Measurements from ENCODE around the gene PTPRK. TPM values are rescaled to one million over a fixed set of nuclear protein-coding genes. Genes with fewer than 3 reads are reported as not detected.

Gene PTPRK
- total and polyA plus RNA-seq, 4 experiments from 2014 or later: 0.47 to 1.5 (median 0.61) TPM; not detected in 1

- H3K36me3 ChIP-seq (ENCODE audit: insufficient read depth, low read length): no peaks in the 10 kb centered on the region
- CTCF ChIA-PET (ENCODE audit: partially characterized antibody): no interaction called here
- H3K27me3 ChIP-seq (ENCODE audit: insufficient read depth, low read length): no peaks in the 10 kb centered on the region
- no peak overlapping the region for H3K27ac Mint-ChIP-seq
- no peak for DNase-seq
- H3K9me3 Mint-ChIP-seq: no peaks in the 10 kb centered on the region
- H3K4me3 Mint-ChIP-seq: no peak overlapping the region
- no peaks in the 10 kb centered on the region for H3K4me1 ChIP-seq (ENCODE audit: insufficient read depth, low read length)
- no peak overlapping the region for H3K4me3 ChIP-seq (ENCODE audit: low read length in 2 of 2)
- POLR2A ChIA-PET (ENCODE audit: partially characterized antibody): no interaction called here
- intact Hi-C loops (cut with micrococcal nuclease): loop anchor here (10.0 kb wide), 1 partner anchor 313 kb away; no protein-coding TSS in a partner anchor
- H3K27me3 Mint-ChIP-seq: peaks cover 0 to 2% of the 10 kb centered on the region in 2 donors
- no peak overlapping the region for H3K27ac ChIP-seq (ENCODE audit: low read depth, low read length)
- no peaks in the 10 kb centered on the region for H3K36me3 Mint-ChIP-seq
- peaks cover 0 to 3% (median 2%) of the 10 kb centered on the region in 4 donors for H3K4me1 Mint-ChIP-seq
- no peaks in the 10 kb centered on the region for H3K9me3 ChIP-seq (ENCODE audit: control insufficient read depth in 1 of 2, low read length in 2 of 2)
Measured at GRCh38 chr6:128167552-128167951, 352.8 kb downstream of the PTPRK start.

GRCh38 chr6:128164254-128164653 lies 356.1 kb downstream of the PTPRK start:
- H3K27me3 ChIP-seq (ENCODE audit: insufficient read depth, low read length): no peaks in the 10 kb centered on the region
- H3K27ac ChIP-seq (ENCODE audit: low read depth, low read length): no peak overlapping the region
- no peak overlapping the region for H3K4me3 Mint-ChIP-seq
- CTCF ChIA-PET (ENCODE audit: partially characterized antibody): no interaction called here
- H3K9me3 ChIP-seq (ENCODE audit: control insufficient read depth in 1 of 2, low read length in 2 of 2): no peaks in the 10 kb centered on the region
- H3K9me3 Mint-ChIP-seq: no peaks in the 10 kb centered on the region
- no peaks in the 10 kb centered on the region for H3K4me1 ChIP-seq (ENCODE audit: insufficient read depth, low read length)
- intact Hi-C loops (cut with micrococcal nuclease): loop anchor here (10.0 kb wide), 1 partner anchor 309 kb away; no protein-coding TSS in a partner anchor
- peaks cover 0 to 2% of the 10 kb centered on the region in 2 donors for H3K27me3 Mint-ChIP-seq
- no peak for DNase-seq
- H3K36me3 ChIP-seq (ENCODE audit: insufficient read depth, low read length): no peaks in the 10 kb centered on the region
- POLR2A ChIA-PET (ENCODE audit: partially characterized antibody): no interaction called here
- H3K27ac Mint-ChIP-seq: no peak overlapping the region
- H3K4me1 Mint-ChIP-seq: no peaks in the 10 kb centered on the region
- no peaks in the 10 kb centered on the region for H3K36me3 Mint-ChIP-seq
- H3K4me3 ChIP-seq (ENCODE audit: low read length in 2 of 2): no peak overlapping the region

- no peak overlapping the region for H3K4me3 ChIP-seq (ENCODE audit: low read length in 2 of 2)
- H3K36me3 ChIP-seq (ENCODE audit: insufficient read depth, low read length): no peaks in the 10 kb centered on the region
- POLR2A ChIA-PET (ENCODE audit: partially characterized antibody): no interaction called here
- Mint-ChIP-seq H3K9me3 (no peaks in the 10 kb centered on the region), H3K27me3 (peaks cover 0 to 2% of the 10 kb centered on the region in 2 donors), H3K4me1 (peaks cover 0 to 2% (median 0%) of the 10 kb centered on the region in 4 donors), H3K36me3 (no peaks in the 10 kb centered on the region), H3K27ac (no peak overlapping the region), H3K4me3 (no peak overlapping the region)
- no peak overlapping the region for H3K27ac ChIP-seq (ENCODE audit: low read depth, low read length)
- CTCF ChIA-PET (ENCODE audit: partially characterized antibody): interaction anchor here (1.1 kb wide), 1 partner anchor 307 kb away, joined by 3 read pairs; no protein-coding TSS in a partner anchor
- DNase-seq: no peak
- no peaks in the 10 kb centered on the region for H3K4me1 ChIP-seq (ENCODE audit: insufficient read depth, low read length)
- H3K9me3 ChIP-seq (ENCODE audit: control insufficient read depth in 1 of 2, low read length in 2 of 2): no peaks in the 10 kb centered on the region
- H3K27me3 ChIP-seq (ENCODE audit: insufficient read depth, low read length): no peaks in the 10 kb centered on the region
- intact Hi-C loops (cut with micrococcal nuclease): loop anchor here (10.0 kb wide), 1 partner anchor 308 kb away; no protein-coding TSS in a partner anchor
Measured at GRCh38 chr6:128162423-128162822, 358.0 kb downstream of the PTPRK start.

GRCh38 chr6:128161839-128162238 lies 358.6 kb downstream of the PTPRK start:
- no peaks in the 10 kb centered on the region for H3K4me1 ChIP-seq (ENCODE audit: insufficient read depth, low read length)
- no peak overlapping the region for H3K4me3 Mint-ChIP-seq
- H3K4me3 ChIP-seq (ENCODE audit: low read length in 2 of 2): no peak overlapping the region
- intact Hi-C loops (cut with micrococcal nuclease): loop anchor here (10.0 kb wide), 1 partner anchor 307 kb away; no protein-coding TSS in a partner anchor
- DNase-seq: no peak
- H3K9me3 ChIP-seq (ENCODE audit: control insufficient read depth in 1 of 2, low read length in 2 of 2): no peaks in the 10 kb centered on the region
- H3K27me3 ChIP-seq (ENCODE audit: insufficient read depth, low read length): no peaks in the 10 kb centered on the region
- peaks cover 0 to 3% (median 0%) of the 10 kb centered on the region in 4 donors for H3K4me1 Mint-ChIP-seq
- POLR2A ChIA-PET (ENCODE audit: partially characterized antibody): no interaction called here
- no peaks in the 10 kb centered on the region for H3K36me3 Mint-ChIP-seq
- no peaks in the 10 kb centered on the region for H3K9me3 Mint-ChIP-seq
- CTCF ChIA-PET (ENCODE audit: partially characterized antibody): no interaction called here
- no peak overlapping the region for H3K27ac Mint-ChIP-seq
- no peaks in the 10 kb centered on the region for H3K36me3 ChIP-seq (ENCODE audit: insufficient read depth, low read length)
- no peak overlapping the region for H3K27ac ChIP-seq (ENCODE audit: low read depth, low read length)
- H3K27me3 Mint-ChIP-seq: peaks cover 0 to 2% of the 10 kb centered on the region in 2 donors

GRCh38 chr6:128161263-128161662 lies 359.1 kb downstream of the PTPRK start:
- no peaks in the 10 kb centered on the region for H3K9me3 ChIP-seq (ENCODE audit: control insufficient read depth in 1 of 2, low read length in 2 of 2)
- Mint-ChIP-seq H3K36me3 (no peaks in the 10 kb centered on the region), H3K27ac (no peak overlapping the region), H3K27me3 (peaks cover 0 to 2% of the 10 kb centered on the region in 2 donors), H3K4me1 (peaks cover 0 to 6% (median 0%) of the 10 kb centered on the region in 4 donors), H3K4me3 (no peak overlapping the region), H3K9me3 (no peaks in the 10 kb centered on the region)
- H3K36me3 ChIP-seq (ENCODE audit: insufficient read depth, low read length): no peaks in the 10 kb centered on the region
- H3K4me1 ChIP-seq (ENCODE audit: insufficient read depth, low read length): no peaks in the 10 kb centered on the region
- no peak overlapping the region for H3K4me3 ChIP-seq (ENCODE audit: low read length in 2 of 2)
- DNase-seq: no peak
- no peak overlapping the region for H3K27ac ChIP-seq (ENCODE audit: low read depth, low read length)
- CTCF ChIA-PET (ENCODE audit: partially characterized antibody): no interaction called here
- intact Hi-C loops (cut with micrococcal nuclease): loop anchor here (10.0 kb wide), 1 partner anchor 306 kb away; no protein-coding TSS in a partner anchor
- POLR2A ChIA-PET (ENCODE audit: partially characterized antibody): no interaction called here
- H3K27me3 ChIP-seq (ENCODE audit: insufficient read depth, low read length): no peaks in the 10 kb centered on the region

GRCh38 chr6:128158496-128158895 lies 361.9 kb downstream of the PTPRK start:
- Mint-ChIP-seq H3K27ac (no peak overlapping the region), H3K4me1 (peaks cover 0 to 7% (median 0%) of the 10 kb centered on the region in 4 donors), H3K9me3 (no peaks in the 10 kb centered on the region), H3K36me3 (no peaks in the 10 kb centered on the region), H3K27me3 (no peaks in the 10 kb centered on the region), H3K4me3 (no peak overlapping the region)
- Histone ChIP-seq H3K9me3 (ENCODE audit: control insufficient read depth in 1 of 2, low read length in 2 of 2) (no peaks in the 10 kb centered on the region), H3K4me3 (ENCODE audit: low read length in 2 of 2) (no peak overlapping the region), H3K36me3 (ENCODE audit: insufficient read depth, low read length) (no peaks in the 10 kb centered on the region), H3K27me3 (ENCODE audit: insufficient read depth, low read length) (no peaks in the 10 kb centered on the region), H3K27ac (ENCODE audit: low read depth, low read length) (no peak overlapping the region), H3K4me1 (ENCODE audit: insufficient read depth, low read length) (no peaks in the 10 kb centered on the region)
- CTCF ChIA-PET (ENCODE audit: partially characterized antibody): no interaction called here
- POLR2A ChIA-PET (ENCODE audit: partially characterized antibody): no interaction called here
- DNase-seq: no peak
- intact Hi-C loops (cut with micrococcal nuclease): no loop called here

- ChIA-PET CTCF (ENCODE audit: partially characterized antibody) (no interaction called here), POLR2A (ENCODE audit: partially characterized antibody) (no interaction called here)
- Mint-ChIP-seq H3K9me3 (no peaks in the 10 kb centered on the region), H3K27me3 (peaks cover 0 to 2% of the 10 kb centered on the region in 2 donors), H3K36me3 (no peaks in the 10 kb centered on the region), H3K27ac (no peak overlapping the region), H3K4me1 (peaks cover 0 to 7% (median 0%) of the 10 kb centered on the region in 4 donors), H3K4me3 (no peak overlapping the region)
- intact Hi-C loops (cut with micrococcal nuclease): no loop called here
- Histone ChIP-seq H3K27ac (ENCODE audit: low read depth, low read length) (no peak overlapping the region), H3K36me3 (ENCODE audit: insufficient read depth, low read length) (no peaks in the 10 kb centered on the region), H3K4me3 (ENCODE audit: low read length in 2 of 2) (no peak overlapping the region), H3K27me3 (ENCODE audit: insufficient read depth, low read length) (no peaks in the 10 kb centered on the region), H3K9me3 (ENCODE audit: control insufficient read depth in 1 of 2, low read length in 2 of 2) (no peaks in the 10 kb centered on the region), H3K4me1 (ENCODE audit: insufficient read depth, low read length) (no peaks in the 10 kb centered on the region)
- no peak for DNase-seq
Measured at GRCh38 chr6:128156321-128157111, 363.9 kb downstream of the PTPRK start.
